IMR-90 (cell line): ENCODE measurements around the gene CHN1. TPM values are rescaled to one million over a fixed set of nuclear protein-coding genes. Genes with fewer than 3 reads are reported as not detected.

Source experiments
- ATAC-seq: fragments of 200-7000 bp; cut with Tn5 transposase; 2 replicates; pipeline ENCODE4 v1.9.1; 2020; ENCODE audit warnings: low read depth, mild to moderate bottlenecking, moderate library complexity
- BruUV-seq: library from RNA; stranded (reverse); fragments of 400-500 nt; replicated peaks from 2 replicates; lab custom pipeline; 2021; lab: Mats Ljungman, UMichigan
- CTCF ChIA-PET: fragments of 300-600 bp; formaldehyde crosslinking; extraction: SDS; loops from one replicate; lab custom pipeline; 2021; ENCODE audit warnings: antibody characterized with exemption; lab: Yijun Ruan, JAX
- POLR2A ChIA-PET: fragments of 300-600 bp; sonication (Branson Sonifier 250); formaldehyde crosslinking; loops from one replicate; lab custom pipeline; 2022; ENCODE audit warnings: antibody characterized with exemption; ENCODE audit not compliant: unreplicated experiment; lab: Charles Lee
- DNase-seq: peaks from one replicate; pipeline ENCODE4 v3.0.0; 2013
- H2AFZ ChIP-seq: replicated peaks from 2 replicates; pipeline ENCODE3; 2013; ENCODE audit warnings: low read length, mild to moderate bottlenecking; ENCODE audit not compliant: poor library complexity
- H2AK5ac ChIP-seq: 2 replicates; pipeline ENCODE4 v1.6.1; 2013; ENCODE audit warnings: low read depth, low read length, inconsistent platforms
- H2AK9ac ChIP-seq: replicated peaks from 2 replicates; pipeline ENCODE3; 2013; ENCODE audit warnings: mild to moderate bottlenecking, low read depth, low read length, moderate library complexity; ENCODE audit not compliant: poor library complexity
- H2BK120ac ChIP-seq: 2 replicates; pipeline ENCODE4 v1.6.1; 2013; ENCODE audit warnings: low read depth, low read length, inconsistent platforms
- H2BK15ac ChIP-seq: 3 replicates; pipeline ENCODE4 v1.6.1; 2013; ENCODE audit warnings: low read depth, low read length, inconsistent platforms
- H2BK20ac ChIP-seq: 2 replicates; pipeline ENCODE4 v1.6.1; 2013; ENCODE audit warnings: low read depth, mild to moderate bottlenecking, inconsistent platforms, low read length, moderate library complexity
- H2BK5ac ChIP-seq: 2 replicates; pipeline ENCODE4 v1.6.1; 2013; ENCODE audit warnings: mild to moderate bottlenecking, low read depth, low read length, inconsistent platforms; ENCODE audit not compliant: poor library complexity, severe bottlenecking
- H3K14ac ChIP-seq: replicated peaks from 2 replicates; pipeline ENCODE4 v1.6.1; 2013; ENCODE audit warnings: low read depth, low read length, inconsistent platforms
- H3K18ac ChIP-seq: 2 replicates; pipeline ENCODE4 v1.6.1; 2013; ENCODE audit warnings: low read depth, low read length, control low read depth
- H3K23ac ChIP-seq: 2 replicates; pipeline ENCODE4 v1.6.1; 2013; ENCODE audit warnings: low read depth, low read length, inconsistent platforms
- H3K27ac ChIP-seq: 2 replicates; pipeline ENCODE4 v1.5.1; 2013; ENCODE audit warnings: mild to moderate bottlenecking, control low read depth, low read length; ENCODE audit not compliant: insufficient read depth
- H3K27me3 ChIP-seq: 2 replicates; pipeline ENCODE4 v1.6.1; 2013; ENCODE audit warnings: low read length; ENCODE audit not compliant: control insufficient read depth, insufficient read depth
- H3K36me3 ChIP-seq: 2 replicates; pipeline ENCODE4 v1.6.1; 2013; ENCODE audit warnings: low read length, mixed read lengths; ENCODE audit not compliant: control insufficient read depth, insufficient read depth
- H3K4ac ChIP-seq: 2 replicates; pipeline ENCODE4 v1.6.1; 2013; ENCODE audit warnings: low read depth, low read length, inconsistent platforms
- H3K4me1 ChIP-seq: 2 replicates; pipeline ENCODE4 v1.6.1; 2013; ENCODE audit warnings: low read length, mixed read lengths; ENCODE audit not compliant: control insufficient read depth, insufficient read depth
- H3K4me2 ChIP-seq: 2 replicates; pipeline ENCODE4 v1.6.1; 2013; ENCODE audit warnings: low read depth, mild to moderate bottlenecking, control low read depth, low read length, moderate library complexity
- H3K4me3 ChIP-seq: 2 replicates; pipeline ENCODE4 v1.5.1; 2013; ENCODE audit warnings: low read depth, mild to moderate bottlenecking, control low read depth, low read length, moderate library complexity; ENCODE audit not compliant: insufficient read depth
- H3K56ac ChIP-seq: 2 replicates; pipeline ENCODE4 v1.6.1; 2013; ENCODE audit warnings: low read length, inconsistent platforms; ENCODE audit not compliant: insufficient read depth; ENCODE audit errors: extremely low read depth
- H3K79me1 ChIP-seq, 2 experiments: 2 replicates each; pipeline ENCODE4 v1.6.1; 2013; ENCODE audit warnings: low read length in 2 of 2, inconsistent platforms in 1 of 2, low read depth in 1 of 2
- H3K9ac ChIP-seq: 2 replicates; pipeline ENCODE4 v1.6.1; 2013; ENCODE audit warnings: low read depth, low read length, control low read depth
- H3K9me1 ChIP-seq: 2 replicates; pipeline ENCODE4 v1.6.1; 2013; ENCODE audit warnings: low read length, inconsistent platforms; ENCODE audit not compliant: insufficient read depth
- H3K9me3 ChIP-seq: 2 replicates; pipeline ENCODE4 v1.6.1; 2013; ENCODE audit warnings: low read length; ENCODE audit not compliant: control insufficient read depth, insufficient read depth
- H4K20me1 ChIP-seq: 2 replicates; pipeline ENCODE4 v1.6.1; 2013; ENCODE audit warnings: low read length, inconsistent platforms; ENCODE audit not compliant: insufficient read depth
- H4K5ac ChIP-seq: 2 replicates; pipeline ENCODE4 v1.6.1; 2013; ENCODE audit warnings: mild to moderate bottlenecking, low read depth, low read length, control low read depth
- H4K8ac ChIP-seq, 2 experiments: 2 replicates each; pipeline ENCODE4 v1.6.1; 2013; ENCODE audit warnings: low read depth in 2 of 2, low read length in 2 of 2, control low read depth in 1 of 2, inconsistent platforms in 1 of 2
- H4K91ac ChIP-seq: 2 replicates; pipeline ENCODE4 v1.6.1; 2013; ENCODE audit warnings: low read depth, low read length, inconsistent platforms; ENCODE audit not compliant: insufficient read depth
- BHLHE40 ChIP-seq: fragments of 150-350 bp; IDR thresholded peaks from 2 replicates; pipeline ENCODE4 v1.6.1; 2016; ENCODE audit warnings: mild to moderate bottlenecking, low read depth, low read length
- FOS ChIP-seq: fragments of 150-350 bp; IDR thresholded peaks from 2 replicates; pipeline ENCODE4 v1.6.1; 2016; ENCODE audit warnings: low read depth, low read length
- MAFK ChIP-seq: IDR thresholded peaks from 2 replicates; pipeline ENCODE4 v1.6.1; 2012; ENCODE audit warnings: low read depth, low read length, improper control_type of control experiment
- MXI1 ChIP-seq: IDR thresholded peaks from 2 replicates; pipeline ENCODE4 v1.6.1; 2012; ENCODE audit warnings: low read depth, mild to moderate bottlenecking, low read length, moderate library complexity, borderline replicate concordance
- RAD21 ChIP-seq: IDR thresholded peaks from 2 replicates; pipeline ENCODE4 v1.6.1; 2012; ENCODE audit warnings: low read length, improper control_type of control experiment
- WGBS, 2 experiments: methylation state at CpG; one replicate each; pipeline versions ENCODE4 v1.1.5 to v1.1.7; 2013; ENCODE audit warnings: missing lambda C conversion rate in 2 of 2; ENCODE audit not compliant: insufficient read length in 1 of 2; ENCODE audit errors: extremely low coverage in 2 of 2; 5-methylcytosine and 5-hydroxymethylcytosine counted together
- dilution Hi-C: fragments of 300-500 bp; cut with HindIII; formaldehyde crosslinking; loops from one replicate; pipeline ENCODE4 v1.14.3; 2018; ENCODE audit warnings: low sequenced_read_pairs; ENCODE audit not compliant: unreplicated experiment
- in situ Hi-C: fragments of 300-500 bp; cut with MboI; formaldehyde crosslinking; loops from 3 replicates; pipeline ENCODE4 v1.14.3; 2019; ENCODE audit warnings: low sequenced_read_pairs, inconsistent platforms, mixed read lengths
- intact Hi-C: fragments of 100-400 bp; cut with micrococcal nuclease; formaldehyde crosslinking; loops from 2 replicates; pipeline ENCODE4 v1.10.0; 2022
- polyA plus RNA-seq, 3 experiments: library from polyadenylated mRNA; depleted of rRNA; stranded (reverse); fragments of >200 nt; gene quantifications; 2 replicates each; pipeline ENCODE4 v1.2.3, GENCODE V29; 2012; ENCODE audit warnings: low replicate concordance in 1 of 3
- total RNA-seq: library from RNA; depleted of rRNA; stranded (reverse); fragments of >200 nt; gene quantifications from 2 replicates; pipeline ENCODE4 v1.2.3, GENCODE V29; 2012

Gene CHN1
- total and polyA plus RNA-seq, 2 of the 4 experiments (the other 2 are of a cell fraction), result 58.4 to 66.9 TPM

DNA sequence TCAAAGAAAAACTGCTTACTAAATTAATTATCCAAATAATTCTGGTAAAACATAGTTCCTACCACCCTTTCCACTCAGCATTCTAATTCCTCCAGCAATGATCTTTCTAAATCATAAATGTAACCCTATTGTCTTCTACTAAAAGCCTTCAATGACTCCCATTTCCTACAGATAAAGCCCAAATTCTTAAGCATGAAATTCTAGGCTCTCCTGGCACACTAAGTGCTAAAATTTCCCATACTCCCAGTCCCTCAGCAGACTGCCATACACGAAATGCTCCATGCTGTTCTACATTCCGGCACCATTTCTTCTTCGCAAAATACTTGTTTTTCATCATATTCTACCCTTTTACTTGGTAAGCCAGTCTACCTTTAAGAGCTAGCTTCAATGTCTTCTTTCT is 96.9 kb downstream of the CHN1 start:
- H3K9me1 ChIP-seq, result peaks cover 3% of the 10 kb centered on the region; the same call in 1 of the 2 replicates
- H3K18ac ChIP-seq, result no peak overlapping the region
- H3K4me3 ChIP-seq, result no peak overlapping the region
- H3K79me1 ChIP-seq, result no peaks in the 10 kb centered on the region
- no peak overlapping the region for H3K27ac ChIP-seq
- no peak overlapping the region for H3K56ac ChIP-seq
- no peaks in the 10 kb centered on the region for H3K36me3 ChIP-seq
- no peak overlapping the region for H2AK5ac ChIP-seq
- no peak overlapping the region for H2BK15ac ChIP-seq
- no peak overlapping the region for H4K91ac ChIP-seq
- TF ChIP-seq MXI1, result no peak
- no peak for TF ChIP-seq BHLHE40
- no peak for TF ChIP-seq MAFK
- TF ChIP-seq FOS, result no peak
- no peak for TF ChIP-seq RAD21
- no peak overlapping the region for H2BK120ac ChIP-seq
- no peak overlapping the region for H4K5ac ChIP-seq
- ATAC-seq (no peak), DNase-seq (no peak)
- no peaks in the 10 kb centered on the region for H4K20me1 ChIP-seq
- no TSS peak for BruUV-seq
- CTCF ChIA-PET, result no interaction called here
- in situ Hi-C loops, result no loop called here
- POLR2A ChIA-PET, result no interaction called here
- H4K8ac ChIP-seq, result no peak overlapping the region
- no peak overlapping the region for H3K23ac ChIP-seq
- no peak overlapping the region for H2BK5ac ChIP-seq
- intact Hi-C loops, result loop anchor here (5.0 kb wide), 1 partner anchor 41 kb away; no protein-coding TSS in a partner anchor
- H2BK20ac ChIP-seq, result no peak overlapping the region
- H3K14ac ChIP-seq, result no peak overlapping the region
- dilution Hi-C loops, result no loop called here
- no peaks in the 10 kb centered on the region for H3K4me1 ChIP-seq
- H3K4ac ChIP-seq, result no peak overlapping the region
- no peaks in the 10 kb centered on the region for H3K9me3 ChIP-seq
- no peak overlapping the region for H3K4me2 ChIP-seq
- no CpG with 5 or more reads among the region's 3 CpGs for WGBS, 2 experiments
- no peak overlapping the region for H3K9ac ChIP-seq
- no peaks in the 10 kb centered on the region for H3K27me3 ChIP-seq
- H2AK9ac ChIP-seq, result no peak overlapping the region
- no peak overlapping the region for H2AFZ ChIP-seq
